COLO668 (cell line): ENCODE results near the gene DPCD.

Source experiments
- DNase-seq: peaks from one replicate; lab custom pipeline; 2025; ENCODE audit not compliant: unreplicated experiment; lab: John Stamatoyannopoulos, UW

DPCD gene

DNA sequence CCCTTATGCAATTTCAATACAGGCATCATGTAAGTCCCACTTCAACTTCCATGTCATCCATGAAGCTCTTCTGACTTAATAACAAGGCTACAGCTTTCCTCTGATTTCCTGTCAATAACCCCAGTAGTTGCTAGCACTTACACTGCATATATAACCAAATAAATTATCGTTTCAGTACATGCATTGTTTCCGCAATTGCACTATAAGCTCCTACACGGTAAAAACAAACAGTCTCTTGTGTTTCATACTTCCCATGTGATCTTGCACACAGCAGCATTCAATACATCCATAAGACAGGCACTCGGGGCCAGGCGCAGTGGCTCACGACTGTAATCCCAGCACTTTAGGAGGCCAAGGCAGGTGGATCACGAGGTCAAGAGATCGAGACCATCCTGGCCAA, 65.4 kb downstream of the DPCD start:
- no peak for DNase-seq

DNA sequence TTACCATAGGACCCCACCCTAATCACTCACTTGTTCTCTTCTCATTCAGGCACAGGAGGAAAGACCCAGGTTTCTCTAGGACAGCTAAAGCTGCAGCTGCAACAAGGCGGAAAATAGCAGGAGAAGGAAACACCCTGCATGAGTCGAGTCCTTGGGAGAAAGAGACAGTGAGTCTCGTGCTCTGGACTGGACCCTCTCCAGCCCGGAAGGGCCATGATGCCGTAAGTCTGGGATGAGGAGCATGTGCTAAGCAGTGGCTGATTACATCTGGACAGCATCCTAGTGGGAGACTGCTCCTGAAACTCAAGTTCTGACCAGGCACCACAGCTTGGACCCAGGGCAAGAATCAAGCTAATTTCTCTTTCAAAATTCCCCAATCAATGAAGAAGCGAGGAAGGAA, 67.4 kb downstream of the DPCD start:
- DNase-seq, result no peak

DNA sequence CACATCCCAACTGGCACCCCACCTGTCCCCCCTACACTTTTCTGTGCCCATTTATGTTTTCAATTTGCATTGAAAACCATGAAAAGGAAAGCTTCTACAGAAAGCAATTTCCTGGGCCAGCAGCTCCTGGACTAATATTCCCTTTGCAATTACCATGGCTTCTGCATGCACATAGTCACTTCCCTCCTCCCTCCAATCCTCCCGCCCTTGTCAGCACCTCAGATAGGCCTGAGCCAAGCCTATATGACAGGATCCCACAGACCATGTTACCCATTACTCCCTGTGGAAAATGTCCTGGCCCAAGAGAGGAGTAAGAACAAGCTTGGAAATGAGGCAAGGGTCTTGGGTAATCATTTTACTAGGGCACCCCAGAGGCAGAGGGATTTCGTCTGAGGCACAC, 68.8 kb downstream of the DPCD start:
- no peak for DNase-seq

GRCh38 chr10:101658975-101659374, 70.9 kb downstream of the DPCD start:
- DNase-seq, result no peak
